IPS-11a (cell line): Measurements from ENCODE around the gene TRABD2A.
A peak's percentile ranks its signal among the peaks of the same experiment; 100 is the strongest.
"Not testable (repeated sequence)": the region's sequence is repeated elsewhere in the genome, so short reads cannot be mapped to it uniquely, and the experiment has no call there.

Source experiments
- H3K4me3 ChIP-seq: one replicate; pipeline ENCODE4 v1.5.1; 2013; ENCODE audit warnings: low read depth, low read length, control low read depth

The TRABD2A gene

GRCh38 chr2:84881581-84882413, 913 bp upstream of the TRABD2A start:
- peak overlapping the region; percentile 38 for H3K4me3 ChIP-seq

GRCh38 chr2:84880395-84880644, 564 bp downstream of the TRABD2A start:
- H3K4me3 ChIP-seq: peak overlapping the region; percentile 50

- peak overlapping the region; percentile 50 for H3K4me3 ChIP-seq
Measured at GRCh38 chr2:84879584-84880394, 1.1 kb downstream of the TRABD2A start.

GRCh38 chr2:84878896-84879583, 1.8 kb downstream of the TRABD2A start:
- H3K4me3 ChIP-seq: no peak overlapping the region

- no peak overlapping the region for H3K4me3 ChIP-seq
Measured at GRCh38 chr2:84878459-84878858, 2.4 kb downstream of the TRABD2A start.

DNA sequence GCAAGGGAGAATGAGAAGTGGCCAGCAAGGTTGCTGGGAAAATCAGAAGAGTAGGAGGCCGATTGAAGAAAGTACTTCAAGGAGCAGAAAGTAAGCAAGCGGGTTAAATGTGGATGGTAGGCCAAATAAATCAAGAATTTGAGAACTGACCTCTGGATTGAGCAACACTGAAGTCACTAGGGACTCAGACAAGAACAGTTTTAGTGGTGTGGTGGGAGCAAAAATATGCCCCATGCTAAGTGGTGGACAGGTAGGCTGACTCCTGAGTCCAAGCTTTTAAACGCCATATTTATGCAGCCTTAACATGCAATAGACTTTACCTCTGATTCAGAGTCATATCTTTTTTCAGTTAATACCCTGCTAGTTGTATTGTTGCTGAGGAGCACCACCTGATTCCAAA, 4.5 kb downstream of the TRABD2A start:
- no peak overlapping the region for H3K4me3 ChIP-seq

GRCh38 chr2:84875619-84876018, 5.3 kb downstream of the TRABD2A start:
- H3K4me3 ChIP-seq: not testable (repeated sequence)

DNA sequence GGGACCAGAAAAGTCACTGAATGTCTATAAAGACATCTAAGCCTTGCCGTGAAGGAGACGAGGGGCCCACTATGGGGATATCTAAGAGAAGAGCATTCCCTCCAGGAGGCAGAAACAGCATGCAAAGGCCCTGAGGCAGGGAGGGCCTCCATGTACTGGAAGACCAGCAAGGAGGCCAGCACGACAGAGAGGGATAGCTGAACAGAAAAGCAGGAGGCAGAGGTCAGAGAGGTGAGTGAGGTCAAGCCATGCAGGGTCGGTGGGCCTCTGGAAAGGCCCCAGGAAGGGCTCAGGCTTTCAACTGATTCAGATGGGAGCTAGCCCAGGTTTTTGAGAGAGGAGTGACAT, 5.7 kb downstream of the TRABD2A start:
- H3K4me3 ChIP-seq: no peak overlapping the region

DNA sequence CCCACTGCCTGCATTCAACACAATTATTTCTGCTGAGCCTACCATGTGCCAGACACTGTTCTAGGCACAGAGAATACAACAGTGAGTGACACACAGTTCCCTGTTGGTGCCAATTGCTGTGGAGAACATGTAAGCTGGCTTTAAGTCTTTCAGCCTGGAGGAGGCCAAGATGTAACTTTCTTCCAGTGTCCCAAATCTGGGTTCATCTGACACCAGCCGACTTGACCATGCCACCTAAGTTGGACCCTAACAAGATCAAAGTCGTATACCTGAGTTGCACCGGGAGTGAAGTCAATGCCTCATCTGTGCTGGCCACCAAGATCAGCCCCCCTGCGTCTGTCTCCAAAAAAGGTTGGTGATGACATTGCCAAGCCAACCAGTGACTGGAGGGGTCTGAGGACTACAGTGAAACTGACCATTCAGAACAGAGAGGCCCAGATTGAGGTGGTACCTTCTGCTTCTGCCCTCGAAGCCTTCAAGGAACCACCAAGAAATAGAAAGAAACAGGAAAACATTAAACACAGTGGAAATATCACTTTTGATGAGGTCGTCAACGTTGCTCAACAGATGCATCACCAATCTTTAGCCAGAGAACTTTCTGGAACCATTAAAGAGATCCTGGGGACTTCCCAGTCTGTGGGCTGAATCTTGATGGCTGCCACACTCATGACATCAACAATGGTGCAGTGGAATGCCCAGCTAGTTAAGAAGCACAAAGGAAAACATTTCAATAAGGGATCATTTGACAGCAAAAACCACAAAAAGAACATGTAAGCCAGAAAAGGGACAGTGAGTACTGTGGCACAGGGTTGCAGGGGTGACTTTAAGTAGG, 6.3 kb downstream of the TRABD2A start:
- H3K4me3 ChIP-seq: no peak overlapping the region

DNA sequence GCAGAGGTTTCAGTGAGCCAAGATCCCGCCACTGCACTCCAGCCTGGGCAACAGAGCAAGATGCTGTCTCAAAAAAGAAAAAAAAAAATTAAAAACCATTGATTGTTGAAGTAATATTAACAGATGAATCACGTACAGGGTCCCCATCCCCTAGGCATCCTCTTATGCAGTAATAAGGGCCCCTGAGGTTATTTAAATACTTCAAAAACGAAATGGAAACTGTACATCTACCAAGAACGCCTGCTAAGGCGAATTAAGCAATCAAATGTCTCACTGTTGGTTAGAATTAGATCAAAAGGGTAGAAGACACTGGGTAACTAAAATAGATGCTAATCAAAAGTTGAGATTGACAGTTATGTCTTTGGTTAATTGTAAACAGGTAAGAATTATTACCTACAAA, 7.5 kb downstream of the TRABD2A start:
- no peak overlapping the region for H3K4me3 ChIP-seq

GRCh38 chr2:84872691-84873090, 8.2 kb downstream of the TRABD2A start:
- H3K4me3 ChIP-seq: not testable (repeated sequence)

DNA sequence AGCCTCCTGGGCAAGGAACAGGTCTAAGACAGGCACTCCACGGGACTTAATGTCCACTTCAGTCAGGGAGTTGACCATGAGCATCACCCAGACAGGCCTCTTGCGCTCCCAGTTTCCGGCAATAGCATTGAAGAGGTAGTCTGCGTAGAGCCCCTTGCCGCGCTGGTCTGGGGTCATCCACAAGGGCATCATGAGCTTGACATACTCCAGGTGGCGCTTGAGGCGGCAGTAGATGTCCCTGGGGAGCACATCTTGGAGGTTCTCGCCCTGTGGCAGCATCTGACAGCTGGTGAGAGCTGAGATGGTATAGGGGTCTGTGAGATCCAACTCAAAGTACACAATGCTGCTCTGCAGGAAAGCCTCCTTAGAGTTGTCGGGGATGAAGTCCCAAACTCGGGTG, 10.6 kb downstream of the TRABD2A start:
- no peak overlapping the region for H3K4me3 ChIP-seq

DNA sequence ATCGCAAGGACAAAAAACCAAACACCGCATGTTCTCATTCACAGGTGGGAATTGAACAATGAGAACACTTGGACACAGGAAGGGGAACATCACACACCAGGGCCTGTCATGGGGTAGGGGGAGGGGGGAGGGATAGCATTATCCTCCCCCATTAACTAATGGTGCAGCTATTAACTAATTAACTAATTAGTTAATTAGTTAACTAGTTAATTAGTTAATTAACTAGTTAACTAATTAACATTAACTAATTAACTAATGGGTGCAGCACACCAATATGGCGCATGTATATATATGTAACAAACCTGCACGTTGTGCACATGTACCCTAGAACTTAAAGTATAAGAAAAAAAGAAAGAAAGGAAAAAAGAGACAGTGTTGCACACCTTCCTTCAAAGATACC, 12.6 kb downstream of the TRABD2A start:
- H3K4me3 ChIP-seq: not testable (repeated sequence)

- H3K4me3 ChIP-seq: no peak overlapping the region
Measured at GRCh38 chr2:84866122-84866521, 14.8 kb downstream of the TRABD2A start.

- H3K4me3 ChIP-seq: no peak overlapping the region
Measured at GRCh38 chr2:84865181-84865783, 15.6 kb downstream of the TRABD2A start.

DNA sequence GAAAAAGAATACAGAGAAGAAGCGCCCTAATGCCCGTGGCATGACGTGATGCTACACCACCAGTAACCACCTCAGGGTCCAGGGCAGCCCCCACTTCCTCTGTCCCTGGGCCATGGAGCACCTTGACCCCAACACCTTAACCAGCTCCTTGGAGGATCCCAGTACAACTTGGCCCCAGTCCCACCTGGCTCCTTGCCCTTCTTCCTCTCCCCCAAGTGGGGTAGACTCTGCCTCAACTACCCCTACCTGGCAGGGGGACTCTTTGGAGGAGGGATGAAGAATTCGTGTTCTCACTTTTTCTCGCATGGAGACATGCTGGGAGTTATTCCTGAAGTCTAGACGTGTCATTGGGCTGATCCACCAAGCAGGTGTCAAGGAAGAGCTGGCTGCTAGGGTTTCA, 18.9 kb downstream of the TRABD2A start:
- no peak overlapping the region for H3K4me3 ChIP-seq

- H3K4me3 ChIP-seq: no peak overlapping the region
Measured at GRCh38 chr2:84861539-84861938, 19.3 kb downstream of the TRABD2A start.

DNA sequence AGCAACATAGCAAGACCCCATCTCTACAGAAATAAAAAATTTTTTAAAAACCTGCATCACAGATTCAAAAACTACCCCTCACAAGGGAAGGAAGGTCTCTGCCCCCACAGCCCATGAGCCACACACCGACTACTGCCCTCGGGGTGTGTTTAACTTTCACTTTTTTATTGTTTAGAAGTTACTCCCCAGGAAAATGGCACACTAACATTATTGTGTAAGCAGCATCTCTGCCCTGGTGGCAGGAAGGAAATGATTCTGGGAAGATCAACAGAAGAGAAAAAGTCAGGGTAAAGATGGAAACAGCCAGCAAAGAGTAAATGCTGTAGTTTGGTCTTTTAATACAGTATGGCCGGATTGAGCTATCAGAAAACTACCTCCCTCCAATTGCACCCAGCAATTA, 21.9 kb downstream of the TRABD2A start:
- H3K4me3 ChIP-seq: no peak overlapping the region

DNA sequence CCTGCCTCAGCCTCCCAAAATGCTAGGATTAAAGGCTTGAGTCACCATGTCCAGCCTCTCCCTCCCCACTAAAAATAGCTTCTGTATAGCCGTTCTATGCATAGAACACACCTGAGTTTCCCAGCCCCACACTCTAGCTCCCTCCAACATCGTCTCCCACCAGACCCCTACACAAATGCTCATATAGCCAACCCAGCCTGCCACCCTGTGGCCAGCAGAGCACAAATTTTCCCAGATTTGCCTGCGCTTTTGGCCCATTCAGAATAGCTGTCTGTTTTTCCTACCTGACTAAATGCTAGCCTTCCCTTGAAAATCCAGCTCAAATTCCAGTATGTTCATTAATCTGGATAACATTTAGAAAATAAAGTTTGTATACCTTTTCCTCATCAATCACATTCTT, 22.8 kb downstream of the TRABD2A start:
- H3K4me3 ChIP-seq: no peak overlapping the region

DNA sequence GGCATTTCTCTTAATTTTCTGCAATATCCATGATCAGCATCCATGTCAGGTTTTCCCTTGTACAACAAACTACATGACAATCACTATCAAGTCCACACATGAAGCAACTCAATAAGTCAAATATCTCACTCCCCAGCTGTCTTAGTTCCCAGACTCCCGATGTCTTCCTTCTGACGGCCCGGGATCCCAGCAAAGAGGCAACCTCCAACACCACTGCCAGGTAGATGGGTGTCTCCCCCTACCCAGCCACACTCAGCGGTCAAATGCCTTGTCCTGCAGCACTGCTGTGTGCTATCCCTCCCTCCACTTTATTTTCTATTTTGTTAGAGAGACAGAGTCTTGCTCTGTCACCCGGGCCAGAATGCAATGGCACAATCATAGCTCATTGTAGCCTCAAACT, 23.3 kb downstream of the TRABD2A start:
- H3K4me3 ChIP-seq: no peak overlapping the region

DNA sequence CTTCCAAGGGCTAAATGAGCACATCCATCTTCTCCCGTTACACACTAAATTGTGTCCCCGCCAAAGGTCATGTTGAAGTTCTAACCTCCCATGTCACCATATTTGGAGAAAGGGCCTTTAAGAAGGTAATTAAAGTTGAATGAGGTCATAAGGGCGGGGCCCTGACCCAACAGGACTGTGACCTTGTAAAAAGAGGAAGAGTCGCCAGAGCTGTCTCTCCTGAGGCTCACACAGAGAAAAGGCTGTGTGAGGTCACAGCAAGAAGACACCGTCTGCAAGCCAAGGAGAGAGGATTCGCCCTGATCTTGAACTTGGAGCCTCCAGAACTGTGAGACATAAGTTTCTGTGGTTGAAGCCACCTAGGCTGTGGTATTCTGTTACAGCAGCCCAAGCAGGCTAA, 24.1 kb downstream of the TRABD2A start:
- H3K4me3 ChIP-seq: no peak overlapping the region
